C4-2B (cell line): ENCODE measurements around the gene CARMIL1.

ENCODE experiments used
- ZFX ChIP-seq: fragments of 450-650 bp; IDR thresholded peaks from 2 replicates; pipeline ENCODE4 v1.6.1; 2017
- TF ChIP-seq, protein P1 (sequence below): fragments of 450-650 bp; conservative IDR thresholded peaks from 2 replicates; pipeline ENCODE4 v1.5.1; 2017; ENCODE audit warnings: mild to moderate bottlenecking

DNA sequence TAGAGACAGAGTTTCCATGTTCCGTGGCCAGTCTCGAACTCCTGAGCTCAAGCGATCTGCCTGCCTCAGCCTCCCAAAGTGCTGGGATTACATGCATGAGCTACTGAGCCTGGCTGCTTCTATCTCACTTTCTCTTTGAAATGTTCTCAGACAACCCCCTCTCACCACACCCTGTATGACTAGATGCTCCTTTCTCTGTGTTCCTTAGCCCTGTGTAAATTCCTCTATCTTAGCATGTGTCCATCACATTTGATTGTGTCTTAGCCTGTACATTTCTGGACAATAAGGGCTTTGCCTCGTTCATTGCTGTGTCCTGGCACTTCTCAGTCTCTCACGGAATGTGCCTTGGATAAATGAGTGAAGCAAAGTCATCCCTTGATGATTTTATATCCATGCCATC is 204.8 kb downstream of the CARMIL1 start:
- TF ChIP-seq ZFX: no peak
- TF ChIP-seq, protein P1, sequence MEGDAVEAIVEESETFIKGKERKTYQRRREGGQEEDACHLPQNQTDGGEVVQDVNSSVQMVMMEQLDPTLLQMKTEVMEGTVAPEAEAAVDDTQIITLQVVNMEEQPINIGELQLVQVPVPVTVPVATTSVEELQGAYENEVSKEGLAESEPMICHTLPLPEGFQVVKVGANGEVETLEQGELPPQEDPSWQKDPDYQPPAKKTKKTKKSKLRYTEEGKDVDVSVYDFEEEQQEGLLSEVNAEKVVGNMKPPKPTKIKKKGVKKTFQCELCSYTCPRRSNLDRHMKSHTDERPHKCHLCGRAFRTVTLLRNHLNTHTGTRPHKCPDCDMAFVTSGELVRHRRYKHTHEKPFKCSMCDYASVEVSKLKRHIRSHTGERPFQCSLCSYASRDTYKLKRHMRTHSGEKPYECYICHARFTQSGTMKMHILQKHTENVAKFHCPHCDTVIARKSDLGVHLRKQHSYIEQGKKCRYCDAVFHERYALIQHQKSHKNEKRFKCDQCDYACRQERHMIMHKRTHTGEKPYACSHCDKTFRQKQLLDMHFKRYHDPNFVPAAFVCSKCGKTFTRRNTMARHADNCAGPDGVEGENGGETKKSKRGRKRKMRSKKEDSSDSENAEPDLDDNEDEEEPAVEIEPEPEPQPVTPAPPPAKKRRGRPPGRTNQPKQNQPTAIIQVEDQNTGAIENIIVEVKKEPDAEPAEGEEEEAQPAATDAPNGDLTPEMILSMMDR: no peak
